ENCODE results near the gene ZNF618. TPM values are rescaled to one million over a fixed set of nuclear protein-coding genes. Genes with fewer than 3 reads are reported as not detected.
"Not testable (repeated sequence)": the region's sequence is repeated elsewhere in the genome, so short reads cannot be mapped to it uniquely, and the experiment has no call there.

Gene ZNF618
- total RNA-seq, 1 donor from 2014 or later = 12.1 TPM

- DNase-seq (ENCODE audit: low read depth) = no peak
- no peak for TF ChIP-seq CTCF (IDR thresholded peaks at IDR 0.05; ENCODE audit: insufficient read depth, low read length, poor library complexity, severe bottlenecking)
- H3K4me3 ChIP-seq (ENCODE audit: low read depth, low read length) = no peak overlapping the region
- H3K36me3 ChIP-seq (ENCODE audit: control insufficient read depth, insufficient read depth, low read length) = peaks cover 5% of the 10 kb centered on the region
- no peaks in the 10 kb centered on the region for H3K27me3 ChIP-seq (ENCODE audit: control insufficient read depth, insufficient read depth, low read length)
These were observed 162.7 kb downstream of the ZNF618 start for GRCh38 chr9:114038724-114039313.

GRCh38 chr9:114039484-114039883, 163.4 kb downstream of the ZNF618 start:
- no peak for DNase-seq (ENCODE audit: low read depth)
- no peak for TF ChIP-seq CTCF (IDR thresholded peaks at IDR 0.05; ENCODE audit: insufficient read depth, low read length, poor library complexity, severe bottlenecking)
- Histone ChIP-seq H3K36me3 (ENCODE audit: control insufficient read depth, insufficient read depth, low read length) (peaks cover 5% of the 10 kb centered on the region), H3K27me3 (ENCODE audit: control insufficient read depth, insufficient read depth, low read length) (no peaks in the 10 kb centered on the region), H3K4me3 (ENCODE audit: low read depth, low read length) (no peak overlapping the region)

GRCh38 chr9:114043660-114044059, 167.6 kb downstream of the ZNF618 start:
- not testable (repeated sequence) for H3K4me3 ChIP-seq (ENCODE audit: low read depth, low read length); H3K36me3 ChIP-seq (ENCODE audit: control insufficient read depth, insufficient read depth, low read length); H3K27me3 ChIP-seq (ENCODE audit: control insufficient read depth, insufficient read depth, low read length); DNase-seq (ENCODE audit: low read depth)

- peaks cover 3% of the 10 kb centered on the region for H3K36me3 ChIP-seq (ENCODE audit: control insufficient read depth, insufficient read depth, low read length)
- no peak for TF ChIP-seq CTCF (IDR thresholded peaks at IDR 0.05; ENCODE audit: insufficient read depth, low read length, poor library complexity, severe bottlenecking)
- no peak for DNase-seq (ENCODE audit: low read depth)
- no peak overlapping the region for H3K4me3 ChIP-seq (ENCODE audit: low read depth, low read length)
- H3K27me3 ChIP-seq (ENCODE audit: control insufficient read depth, insufficient read depth, low read length) = no peaks in the 10 kb centered on the region
These were observed 170.2 kb downstream of the ZNF618 start for GRCh38 chr9:114046237-114046755.

- TF ChIP-seq CTCF (IDR thresholded peaks at IDR 0.05; ENCODE audit: insufficient read depth, low read length, poor library complexity, severe bottlenecking) = no peak
- Histone ChIP-seq H3K36me3 (ENCODE audit: control insufficient read depth, insufficient read depth, low read length) (peaks cover 3% of the 10 kb centered on the region), H3K4me3 (ENCODE audit: low read depth, low read length) (no peak overlapping the region), H3K27me3 (ENCODE audit: control insufficient read depth, insufficient read depth, low read length) (no peaks in the 10 kb centered on the region)
- DNase-seq (ENCODE audit: low read depth) = no peak
These were observed 170.8 kb downstream of the ZNF618 start for GRCh38 chr9:114046875-114047274.

- no peaks in the 10 kb centered on the region for H3K27me3 ChIP-seq (ENCODE audit: control insufficient read depth, insufficient read depth, low read length)
- peak; percentile 33 for TF ChIP-seq CTCF (IDR thresholded peaks at IDR 0.05; ENCODE audit: insufficient read depth, low read length, poor library complexity, severe bottlenecking)
- no peak overlapping the region for H3K4me3 ChIP-seq (ENCODE audit: low read depth, low read length)
- H3K36me3 ChIP-seq (ENCODE audit: control insufficient read depth, insufficient read depth, low read length) = peaks cover 3% of the 10 kb centered on the region
- no peak for DNase-seq (ENCODE audit: low read depth)
These were observed 171.6 kb downstream of the ZNF618 start for GRCh38 chr9:114047717-114048116.

Measured in kidney epithelial cell (primary cell).